ENCODE data around the gene TENM4.

DNA sequence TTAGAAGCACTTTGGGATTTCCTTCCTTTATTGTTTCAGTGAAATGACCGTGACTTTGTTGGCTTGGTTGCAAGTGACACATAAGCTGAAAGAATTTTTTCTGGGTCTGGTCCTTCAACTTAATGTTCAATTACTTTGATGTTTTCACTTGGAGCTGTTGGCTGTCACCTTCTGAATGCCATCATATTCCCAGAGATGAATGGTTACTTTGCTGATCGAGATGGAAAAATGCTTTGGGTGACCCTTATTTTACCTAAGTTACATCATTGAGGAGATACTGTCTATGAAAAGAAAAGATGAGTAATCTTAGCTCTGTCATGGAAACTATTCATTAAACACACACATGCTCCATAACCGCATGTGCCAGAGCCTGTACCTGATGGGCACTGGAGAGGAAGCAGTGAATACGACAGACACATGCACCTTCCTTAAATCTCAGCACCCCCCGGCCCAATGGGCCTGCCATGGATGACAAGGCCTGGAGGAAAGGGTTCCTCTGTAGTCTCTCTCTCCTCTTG lies 76.9 kb downstream of the TENM4 start:
- TF ChIP-seq, protein P1, sequence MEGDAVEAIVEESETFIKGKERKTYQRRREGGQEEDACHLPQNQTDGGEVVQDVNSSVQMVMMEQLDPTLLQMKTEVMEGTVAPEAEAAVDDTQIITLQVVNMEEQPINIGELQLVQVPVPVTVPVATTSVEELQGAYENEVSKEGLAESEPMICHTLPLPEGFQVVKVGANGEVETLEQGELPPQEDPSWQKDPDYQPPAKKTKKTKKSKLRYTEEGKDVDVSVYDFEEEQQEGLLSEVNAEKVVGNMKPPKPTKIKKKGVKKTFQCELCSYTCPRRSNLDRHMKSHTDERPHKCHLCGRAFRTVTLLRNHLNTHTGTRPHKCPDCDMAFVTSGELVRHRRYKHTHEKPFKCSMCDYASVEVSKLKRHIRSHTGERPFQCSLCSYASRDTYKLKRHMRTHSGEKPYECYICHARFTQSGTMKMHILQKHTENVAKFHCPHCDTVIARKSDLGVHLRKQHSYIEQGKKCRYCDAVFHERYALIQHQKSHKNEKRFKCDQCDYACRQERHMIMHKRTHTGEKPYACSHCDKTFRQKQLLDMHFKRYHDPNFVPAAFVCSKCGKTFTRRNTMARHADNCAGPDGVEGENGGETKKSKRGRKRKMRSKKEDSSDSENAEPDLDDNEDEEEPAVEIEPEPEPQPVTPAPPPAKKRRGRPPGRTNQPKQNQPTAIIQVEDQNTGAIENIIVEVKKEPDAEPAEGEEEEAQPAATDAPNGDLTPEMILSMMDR (IDR thresholded peaks at IDR 0.05; ENCODE audit: low read depth, low read length, missing input control), result no peak
- TF ChIP-seq, protein P2, sequence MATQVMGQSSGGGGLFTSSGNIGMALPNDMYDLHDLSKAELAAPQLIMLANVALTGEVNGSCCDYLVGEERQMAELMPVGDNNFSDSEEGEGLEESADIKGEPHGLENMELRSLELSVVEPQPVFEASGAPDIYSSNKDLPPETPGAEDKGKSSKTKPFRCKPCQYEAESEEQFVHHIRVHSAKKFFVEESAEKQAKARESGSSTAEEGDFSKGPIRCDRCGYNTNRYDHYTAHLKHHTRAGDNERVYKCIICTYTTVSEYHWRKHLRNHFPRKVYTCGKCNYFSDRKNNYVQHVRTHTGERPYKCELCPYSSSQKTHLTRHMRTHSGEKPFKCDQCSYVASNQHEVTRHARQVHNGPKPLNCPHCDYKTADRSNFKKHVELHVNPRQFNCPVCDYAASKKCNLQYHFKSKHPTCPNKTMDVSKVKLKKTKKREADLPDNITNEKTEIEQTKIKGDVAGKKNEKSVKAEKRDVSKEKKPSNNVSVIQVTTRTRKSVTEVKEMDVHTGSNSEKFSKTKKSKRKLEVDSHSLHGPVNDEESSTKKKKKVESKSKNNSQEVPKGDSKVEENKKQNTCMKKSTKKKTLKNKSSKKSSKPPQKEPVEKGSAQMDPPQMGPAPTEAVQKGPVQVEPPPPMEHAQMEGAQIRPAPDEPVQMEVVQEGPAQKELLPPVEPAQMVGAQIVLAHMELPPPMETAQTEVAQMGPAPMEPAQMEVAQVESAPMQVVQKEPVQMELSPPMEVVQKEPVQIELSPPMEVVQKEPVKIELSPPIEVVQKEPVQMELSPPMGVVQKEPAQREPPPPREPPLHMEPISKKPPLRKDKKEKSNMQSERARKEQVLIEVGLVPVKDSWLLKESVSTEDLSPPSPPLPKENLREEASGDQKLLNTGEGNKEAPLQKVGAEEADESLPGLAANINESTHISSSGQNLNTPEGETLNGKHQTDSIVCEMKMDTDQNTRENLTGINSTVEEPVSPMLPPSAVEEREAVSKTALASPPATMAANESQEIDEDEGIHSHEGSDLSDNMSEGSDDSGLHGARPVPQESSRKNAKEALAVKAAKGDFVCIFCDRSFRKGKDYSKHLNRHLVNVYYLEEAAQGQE (IDR thresholded peaks at IDR 0.05), result no peak
